SK-MEL-5 (cell line): ENCODE measurements around the gene TADA2A. TPM values are rescaled to one million over a fixed set of nuclear protein-coding genes. Genes with fewer than 3 reads are reported as not detected.
A peak's percentile ranks its signal among the peaks of the same experiment; 100 is the strongest.

Experiments used
- DNase-seq: peaks from one replicate; pipeline ENCODE4 v3.0.0-alpha.2; 2016; ENCODE audit warnings: low read depth, low spot score
- in situ Hi-C: cut with HindIII; loops from 2 replicates; pipeline ENCODE4 v1.10.0; 2016; ENCODE audit warnings: low sequenced_read_pairs, high pct_unique_total_duplicates, low pct_unique_long_range_greater_than_20kb
- total RNA-seq: library from RNA; depleted of rRNA; stranded (reverse); fragments of >200 nt; shearing (Covaris generic); gene quantifications from 2 replicates; pipeline ENCODE4 v1.2.3, GENCODE V29; 2014

The TADA2A gene
- total RNA-seq, 1 experiment from 2014 or later: 19.7 TPM

DNA sequence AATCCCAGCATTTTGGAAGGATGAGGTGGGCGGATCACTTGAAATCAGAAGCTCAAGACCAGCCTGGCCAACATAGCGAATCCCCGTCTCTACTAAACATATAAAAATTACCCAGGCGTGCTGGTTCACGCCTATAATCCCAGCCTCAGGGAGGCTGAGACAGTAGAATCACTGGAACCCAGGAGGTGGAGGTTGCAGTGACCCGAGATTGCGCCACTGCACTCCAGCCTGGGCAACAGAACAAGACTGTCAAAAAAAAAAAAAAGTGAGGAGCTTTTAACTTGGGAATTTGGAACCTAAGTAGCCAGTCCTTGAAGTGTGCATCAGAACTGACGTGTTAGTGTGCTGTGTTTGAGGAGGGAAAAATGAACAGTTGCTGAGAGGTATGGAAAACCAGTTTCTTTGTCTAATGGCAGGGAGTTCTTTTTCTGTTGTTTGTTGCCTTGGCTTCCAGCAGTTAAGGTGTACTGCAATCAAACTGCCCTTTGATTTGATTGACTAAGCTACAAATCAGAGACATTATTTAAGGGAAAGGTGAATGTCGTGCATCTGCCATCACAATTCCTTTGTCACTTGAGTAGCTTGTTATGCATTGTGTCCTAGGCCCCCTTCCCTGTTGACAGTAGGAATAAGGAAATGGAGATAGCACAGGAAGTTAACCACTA is 74.4 kb downstream of the TADA2A start:
- in situ Hi-C loops: no loop called here

GRCh38 chr17:37483311-37484039 is 76.8 kb downstream of the TADA2A start:
- peak; percentile 93 for DNase-seq
- in situ Hi-C loops: no loop called here

More for the DNA sequence above, 74.4 kb downstream of the TADA2A start:
- DNase-seq: no peak

DNA sequence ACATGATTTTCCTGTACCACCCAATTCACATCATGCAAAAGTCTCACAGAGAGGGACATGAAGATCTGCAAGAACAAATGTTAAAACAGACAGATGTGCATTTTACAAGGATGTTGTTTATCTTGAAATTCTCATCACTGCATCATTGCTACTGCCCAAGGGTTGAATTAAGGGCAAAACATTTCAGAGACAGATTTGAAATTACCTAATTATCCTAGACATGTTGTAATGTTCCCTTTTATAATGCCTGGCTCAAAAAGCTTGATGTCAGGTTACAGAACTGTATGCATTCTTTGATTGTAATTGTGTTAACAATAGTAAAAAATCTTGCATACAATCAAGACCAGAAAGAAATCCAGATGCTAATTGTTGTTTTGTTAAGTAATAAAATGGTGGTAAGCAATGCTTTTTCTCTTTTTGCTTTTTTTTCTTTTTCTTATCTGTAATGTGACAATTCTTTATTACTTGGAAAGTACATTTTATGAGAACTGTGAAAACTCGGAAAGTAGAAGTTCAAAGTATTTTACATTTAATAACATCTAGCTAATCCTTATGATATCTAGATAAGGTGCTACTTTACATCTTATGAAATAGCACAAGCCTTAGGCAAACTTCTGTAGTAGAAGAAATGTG is 79.4 kb downstream of the TADA2A start:
- DNase-seq: no peak
- in situ Hi-C loops: no loop called here

DNA sequence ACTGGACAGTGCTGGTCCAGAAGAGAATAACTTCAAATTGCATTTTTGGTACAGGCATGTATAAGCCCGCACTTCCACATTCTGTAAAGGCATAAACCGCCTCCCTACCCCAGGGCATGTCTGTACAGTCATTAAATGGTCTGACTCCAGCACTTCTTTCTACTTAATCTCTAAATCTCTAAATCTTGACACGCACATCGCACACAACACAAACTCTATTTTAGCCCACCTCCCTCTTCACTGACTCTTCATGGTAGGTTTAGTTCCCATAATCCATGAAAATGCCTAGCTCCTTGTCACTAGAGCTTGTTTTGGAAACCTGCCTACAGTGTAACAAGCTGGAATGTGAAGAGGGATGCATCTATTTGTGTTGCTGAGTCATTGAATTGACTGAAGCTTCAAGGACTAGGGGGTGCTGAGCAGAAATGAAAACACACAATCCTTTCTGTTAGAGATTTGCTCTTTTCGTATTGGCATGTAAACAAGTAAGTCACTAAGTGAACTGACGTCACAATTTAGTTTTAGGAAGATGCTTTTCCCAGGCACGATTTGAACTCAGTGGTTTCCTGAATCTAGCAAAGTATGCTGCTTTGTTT is 81.4 kb downstream of the TADA2A start:
- peak; percentile 93 for DNase-seq
- in situ Hi-C loops: no loop called here

GRCh38 chr17:37488607-37489196 is 82.0 kb downstream of the TADA2A start:
- in situ Hi-C loops: no loop called here
- peak; percentile 66 for DNase-seq

DNA sequence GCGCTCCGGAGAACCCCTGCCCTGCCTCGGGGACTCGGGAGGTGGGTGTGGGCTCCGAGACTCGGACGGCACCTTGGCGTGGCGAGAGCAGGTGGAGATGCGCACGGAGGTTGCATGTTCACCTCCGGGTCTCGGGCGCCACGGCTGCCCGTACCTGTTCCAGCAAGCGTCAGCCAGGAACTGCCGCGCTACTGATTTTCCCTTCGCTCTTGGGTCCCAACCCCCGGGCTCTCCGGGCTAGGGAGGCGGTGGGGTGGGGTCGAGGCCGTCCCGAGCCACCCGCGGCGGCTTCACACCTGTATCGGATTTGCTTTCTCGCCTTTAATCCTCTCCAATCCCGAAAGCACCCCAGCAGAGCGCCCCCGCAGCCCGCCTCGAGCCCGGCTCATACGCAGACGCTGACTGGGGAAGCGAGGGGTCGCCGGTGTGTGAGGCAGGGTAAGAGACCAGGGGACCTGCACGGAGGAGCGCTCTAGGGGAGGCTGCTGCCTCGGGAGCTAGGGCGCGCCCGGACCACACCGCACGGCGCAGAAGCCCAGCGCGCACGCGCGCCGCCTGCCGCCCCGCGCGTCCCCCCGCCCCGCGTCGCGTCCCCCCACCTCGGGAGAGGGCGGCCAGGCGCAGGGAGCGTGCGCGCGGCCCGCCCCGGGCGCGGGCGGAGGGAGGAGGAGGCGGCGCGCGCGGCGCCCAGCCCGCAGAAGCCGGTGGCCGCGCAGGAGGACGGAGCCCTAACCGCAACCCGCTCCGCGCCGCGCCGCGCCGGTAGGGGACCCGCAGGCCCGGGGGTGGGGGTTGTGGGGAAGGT is 82.7 kb downstream of the TADA2A start, which contains the start of gene DUSP14:
Gene DUSP14 (plus strand): TSS at position 695 of the 805 bp plus-strand sequence. CDS start 22,382 bp downstream, outside the sequence.
- in situ Hi-C loops: no loop called here
- peak; percentile 82 for DNase-seq

GRCh38 chr17:37490022-37490587 is 83.4 kb downstream of the TADA2A start:
- in situ Hi-C loops: no loop called here
- DNase-seq: peak; percentile 63

- DNase-seq: peak; percentile 92
- in situ Hi-C loops: no loop called here
Measured at GRCh38 chr17:37490638-37491614, 84.2 kb downstream of the TADA2A start.

DNA sequence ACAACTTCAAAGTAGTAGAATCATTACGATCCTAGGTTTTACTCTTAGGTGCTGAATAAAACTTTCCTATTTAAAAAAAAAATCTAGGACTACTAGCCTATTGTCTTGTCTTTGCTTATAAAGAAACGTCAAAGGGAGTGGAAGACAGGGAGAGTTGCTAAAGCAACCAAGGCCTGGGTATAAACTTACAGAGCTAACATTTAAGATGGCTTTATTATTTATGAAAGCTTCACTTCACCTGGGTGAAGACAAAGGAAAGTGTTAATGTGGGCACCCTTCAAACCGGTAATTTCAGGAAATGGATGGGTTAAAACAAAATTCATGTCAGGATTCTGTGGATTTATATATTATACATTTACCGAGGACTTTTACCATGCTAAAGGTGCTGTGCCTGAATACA is 85.5 kb downstream of the TADA2A start:
- no peak for DNase-seq
- in situ Hi-C loops: no loop called here

DNA sequence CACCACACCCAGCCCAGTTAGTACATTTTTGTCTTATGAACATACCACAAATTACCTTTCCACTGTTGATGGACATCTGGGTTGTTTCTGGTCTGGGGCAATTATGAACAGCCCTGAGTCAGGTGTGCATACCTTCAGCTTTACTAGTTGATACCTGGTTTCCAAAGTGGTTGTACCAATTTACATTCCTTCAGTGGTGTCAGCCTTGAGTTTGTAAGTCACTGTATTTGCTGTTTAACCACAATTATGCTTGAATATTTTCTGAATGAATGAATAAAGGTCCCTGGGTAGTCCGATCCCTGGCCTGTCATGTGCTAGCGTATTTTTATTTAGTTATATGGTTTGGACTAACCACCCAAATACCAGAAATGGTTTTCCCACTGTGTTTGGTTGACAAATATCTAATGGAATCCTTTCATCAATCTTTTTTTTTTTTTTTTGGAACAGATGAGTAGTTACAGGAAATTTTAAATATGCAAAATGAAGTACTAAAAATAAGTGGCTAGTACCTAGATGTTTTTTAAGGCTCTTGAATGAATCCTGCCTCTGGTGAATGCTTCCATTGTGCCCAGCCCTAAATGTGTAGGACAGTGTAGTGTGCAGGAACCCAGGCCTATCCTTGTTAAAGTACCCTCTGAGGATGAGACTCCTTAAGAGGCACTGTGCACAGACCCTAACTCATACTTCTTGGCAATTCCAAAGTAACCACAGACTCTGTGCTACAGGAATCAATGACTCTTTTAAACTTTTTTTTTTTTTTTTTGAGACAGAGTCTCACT is 86.8 kb downstream of the TADA2A start:
- in situ Hi-C loops: no loop called here
- DNase-seq: peak; percentile 65

DNA sequence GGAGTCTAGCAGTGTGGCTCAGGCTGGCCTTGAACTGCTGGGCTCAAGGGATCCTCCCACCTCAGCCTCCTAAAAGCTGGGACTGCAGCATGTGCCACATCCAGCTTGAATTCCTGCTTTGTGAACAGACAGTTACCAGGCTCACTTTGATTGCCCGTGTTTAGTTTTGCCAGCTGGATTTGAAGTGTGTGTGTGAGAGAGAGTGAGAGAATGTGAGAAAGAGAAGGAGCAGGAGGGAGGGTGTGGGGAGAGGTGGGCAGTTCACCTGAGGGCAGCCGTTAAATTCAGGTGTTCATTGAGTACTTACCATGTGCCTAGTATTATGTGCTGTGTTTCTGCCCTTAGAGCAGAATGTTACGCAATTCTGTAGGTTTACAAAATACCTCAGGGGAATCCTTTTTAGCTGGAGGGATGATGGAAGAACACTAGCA is 87.7 kb downstream of the TADA2A start:
- in situ Hi-C loops: no loop called here
- no peak for DNase-seq

GRCh38 chr17:37494971-37495370 is 88.3 kb downstream of the TADA2A start:
- in situ Hi-C loops: no loop called here

DNA sequence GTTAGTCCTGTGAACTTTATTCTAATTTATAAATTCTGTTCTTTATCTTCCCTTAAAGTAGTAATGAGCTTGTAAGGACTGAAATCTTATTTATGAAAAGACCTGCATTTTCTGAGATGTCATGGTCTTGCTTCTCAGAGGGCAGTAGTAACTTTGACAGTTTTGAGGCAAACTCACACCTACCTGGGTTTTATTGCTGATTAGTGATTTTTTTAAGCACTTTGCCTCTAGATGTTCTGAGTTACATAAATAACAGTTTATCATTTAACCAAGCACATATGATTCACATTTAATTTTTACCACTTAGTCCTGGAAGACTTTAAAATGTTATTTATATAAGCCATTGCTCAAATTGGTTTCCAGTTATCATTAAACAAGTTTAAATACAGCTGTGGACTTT is 93.7 kb downstream of the TADA2A start:
- in situ Hi-C loops: no loop called here
- DNase-seq: no peak

More at GRCh38 chr17:37494971-37495370, 88.3 kb downstream of the TADA2A start:
- no peak for DNase-seq

DNA sequence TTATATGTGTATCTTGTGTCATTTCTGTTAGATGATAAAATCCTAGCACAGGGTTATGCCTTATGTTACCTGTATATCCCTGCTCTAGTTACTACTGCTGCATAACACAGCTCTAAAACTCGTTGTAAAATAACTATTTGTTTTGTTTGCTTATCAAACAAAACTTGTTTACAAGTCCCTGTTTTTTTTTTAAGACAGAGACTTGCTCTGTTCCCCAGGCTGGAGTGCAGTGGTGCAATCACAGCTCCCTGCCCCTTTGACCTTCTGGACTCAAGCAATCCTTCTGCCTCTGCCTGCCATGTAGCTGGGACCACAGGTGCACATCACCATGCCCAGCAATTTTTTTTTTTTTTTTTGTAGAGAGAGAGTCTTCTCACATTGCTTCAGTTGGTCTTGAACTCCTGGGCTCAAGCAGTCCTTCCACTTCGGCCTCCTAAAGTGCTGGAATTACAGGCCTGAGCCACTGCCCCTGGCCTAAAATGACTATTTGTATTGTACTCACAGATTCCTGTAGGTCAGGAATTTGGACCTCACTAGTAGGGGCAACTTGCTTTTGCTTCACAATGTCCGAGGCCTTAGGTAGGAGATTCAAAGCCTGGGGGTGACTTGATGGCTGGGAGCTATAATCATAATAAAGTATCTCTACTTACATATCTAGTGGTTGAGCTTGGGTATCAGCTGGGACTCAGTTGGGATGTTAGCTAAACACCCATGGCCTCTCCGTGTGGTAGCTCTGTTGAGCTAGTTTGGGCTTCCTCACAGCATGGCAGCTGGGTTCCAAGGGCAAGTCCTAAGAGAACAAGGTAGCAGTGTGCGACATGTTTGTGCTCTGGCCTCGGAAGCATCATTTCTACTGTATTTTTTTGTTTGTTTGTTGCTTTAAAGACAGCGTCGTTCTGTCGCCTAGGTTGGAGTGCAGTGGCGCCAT is 95.6 kb downstream of the TADA2A start:
- no peak for DNase-seq
- in situ Hi-C loops: no loop called here
